ENCODE data around the gene JCAD.

Gene JCAD

GRCh38 chr10:30011956-30012647, 47.3 kb downstream of the JCAD start:
- no peak for DNase-seq
- H3K4ac ChIP-seq (ENCODE audit: low read depth, low read length) = no peak overlapping the region
- no peak overlapping the region for H4K91ac ChIP-seq (ENCODE audit: low read depth, low read length)
- H3K4me3 ChIP-seq (ENCODE audit: low read depth, low read length) = no peak overlapping the region
- no peak overlapping the region for H4K8ac ChIP-seq (ENCODE audit: low read depth, low read length)
- H3K9ac ChIP-seq (ENCODE audit: low read length) = no peak overlapping the region
- H3K79me2 ChIP-seq (ENCODE audit: control insufficient read depth, insufficient read depth, low read length, poor library complexity) = no peaks in the 10 kb centered on the region
- H3K9me3 ChIP-seq (ENCODE audit: insufficient read depth, low read depth, low read length) = no peaks in the 10 kb centered on the region
- no peak overlapping the region for H3K4me2 ChIP-seq (ENCODE audit: low read length)
- H2BK120ac ChIP-seq (ENCODE audit: insufficient read depth, low read length, poor library complexity) = no peak overlapping the region
- no peak overlapping the region for H3K23ac ChIP-seq (ENCODE audit: low read length)
- no peaks in the 10 kb centered on the region for H3K79me1 ChIP-seq (ENCODE audit: low read length)
- no CpG with 5 or more reads among the region's 4 CpGs for WGBS (ENCODE audit: extremely low coverage, insufficient coverage, insufficient read length)
- H3K4me1 ChIP-seq (ENCODE audit: control insufficient read depth in 1 of 2, insufficient read depth in 2 of 2, low read length in 2 of 2) = peaks cover 0 to 4% of the 10 kb centered on the region in 2 experiments
- no peaks in the 10 kb centered on the region for H3K27me3 ChIP-seq (ENCODE audit: insufficient read depth, low read length)
- no peak overlapping the region for H2BK5ac ChIP-seq (ENCODE audit: low read depth, low read length, poor library complexity)
- no peak overlapping the region for H2AK5ac ChIP-seq (ENCODE audit: low read length)
- no peak overlapping the region for H3K14ac ChIP-seq (ENCODE audit: low read length)
- H2BK12ac ChIP-seq (ENCODE audit: low read length) = no peak overlapping the region
- no peak overlapping the region for H2AFZ ChIP-seq (ENCODE audit: insufficient read depth, low read length, poor library complexity)
- H3K18ac ChIP-seq (ENCODE audit: low read length) = no peak overlapping the region
- no peak overlapping the region for H4K12ac ChIP-seq (ENCODE audit: low read depth, low read length)
- H3K27ac ChIP-seq (ENCODE audit: low read depth, low read length) = no peak overlapping the region
- no peaks in the 10 kb centered on the region for H3K36me3 ChIP-seq (ENCODE audit: control insufficient read depth in 1 of 2, insufficient read depth in 2 of 2, low read length in 2 of 2)

GRCh38 chr10:30011396-30011795, 48.0 kb downstream of the JCAD start:
- no peaks in the 10 kb centered on the region for H3K9me3 ChIP-seq (ENCODE audit: insufficient read depth, low read depth, low read length)
- H4K8ac ChIP-seq (ENCODE audit: low read depth, low read length) = no peak overlapping the region
- no peak overlapping the region for H3K14ac ChIP-seq (ENCODE audit: low read length)
- no peak overlapping the region for H2BK120ac ChIP-seq (ENCODE audit: insufficient read depth, low read length, poor library complexity)
- H3K36me3 ChIP-seq (ENCODE audit: control insufficient read depth in 1 of 2, insufficient read depth in 2 of 2, low read length in 2 of 2) = no peaks in the 10 kb centered on the region
- H4K91ac ChIP-seq (ENCODE audit: low read depth, low read length) = no peak overlapping the region
- H3K23ac ChIP-seq (ENCODE audit: low read length) = no peak overlapping the region
- WGBS (ENCODE audit: extremely low coverage, insufficient coverage, insufficient read length) = no CpG with 5 or more reads among the region's 8 CpGs
- no peak overlapping the region for H2AFZ ChIP-seq (ENCODE audit: insufficient read depth, low read length, poor library complexity)
- no peak overlapping the region for H3K27ac ChIP-seq (ENCODE audit: low read depth, low read length)
- H2BK12ac ChIP-seq (ENCODE audit: low read length) = no peak overlapping the region
- H3K4me2 ChIP-seq (ENCODE audit: low read length) = no peak overlapping the region
- no peak overlapping the region for H2BK5ac ChIP-seq (ENCODE audit: low read depth, low read length, poor library complexity)
- H3K4me3 ChIP-seq (ENCODE audit: low read depth, low read length) = no peak overlapping the region
- no peaks in the 10 kb centered on the region for H3K79me1 ChIP-seq (ENCODE audit: low read length)
- H2AK5ac ChIP-seq (ENCODE audit: low read length) = no peak overlapping the region
- no peak overlapping the region for H3K9ac ChIP-seq (ENCODE audit: low read length)
- H3K4ac ChIP-seq (ENCODE audit: low read depth, low read length) = no peak overlapping the region
- H3K79me2 ChIP-seq (ENCODE audit: control insufficient read depth, insufficient read depth, low read length, poor library complexity) = no peaks in the 10 kb centered on the region
- H3K4me1 ChIP-seq (ENCODE audit: control insufficient read depth in 1 of 2, insufficient read depth in 2 of 2, low read length in 2 of 2) = peaks cover 4 to 8% of the 10 kb centered on the region in 2 experiments
- H4K12ac ChIP-seq (ENCODE audit: low read depth, low read length) = no peak overlapping the region
- H3K27me3 ChIP-seq (ENCODE audit: insufficient read depth, low read length) = no peaks in the 10 kb centered on the region
- H3K18ac ChIP-seq (ENCODE audit: low read length) = no peak overlapping the region
- DNase-seq = no peak

DNA sequence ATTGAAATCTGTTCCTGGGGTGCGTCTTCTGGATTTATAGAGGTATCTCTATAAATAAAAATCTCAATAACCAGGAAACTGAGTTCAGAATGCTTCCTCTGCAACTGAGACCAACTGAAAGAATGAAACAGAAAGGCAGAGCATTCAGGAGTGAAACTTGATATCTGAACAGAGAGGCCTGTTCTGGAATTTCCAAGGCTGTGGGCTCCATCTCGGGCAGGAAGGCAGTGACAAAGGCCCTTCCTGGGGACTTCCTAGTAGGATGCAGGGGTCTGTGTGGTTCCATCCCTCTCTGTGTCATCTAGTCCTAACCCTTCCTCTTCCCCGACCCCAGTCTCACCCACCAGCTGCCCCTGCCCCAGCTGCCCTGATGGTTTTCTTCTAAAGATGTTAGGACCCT, 52.0 kb downstream of the JCAD start:
- H3K18ac ChIP-seq (ENCODE audit: low read length) = no peak overlapping the region
- WGBS (ENCODE audit: extremely low coverage, insufficient coverage, insufficient read length) = no CpG with 5 or more reads among the region's 3 CpGs
- no peak overlapping the region for H4K8ac ChIP-seq (ENCODE audit: low read depth, low read length)
- no peak overlapping the region for H4K91ac ChIP-seq (ENCODE audit: low read depth, low read length)
- H4K12ac ChIP-seq (ENCODE audit: low read depth, low read length) = no peak overlapping the region
- DNase-seq = no peak
- no peak overlapping the region for H2BK12ac ChIP-seq (ENCODE audit: low read length)
- H3K14ac ChIP-seq (ENCODE audit: low read length) = no peak overlapping the region
- no peaks in the 10 kb centered on the region for H3K36me3 ChIP-seq (ENCODE audit: control insufficient read depth in 1 of 2, insufficient read depth in 2 of 2, low read length in 2 of 2)
- H3K9me3 ChIP-seq (ENCODE audit: insufficient read depth, low read depth, low read length) = no peaks in the 10 kb centered on the region
- H2BK5ac ChIP-seq (ENCODE audit: low read depth, low read length, poor library complexity) = no peak overlapping the region
- no peak overlapping the region for H3K9ac ChIP-seq (ENCODE audit: low read length)
- no peaks in the 10 kb centered on the region for H3K79me2 ChIP-seq (ENCODE audit: control insufficient read depth, insufficient read depth, low read length, poor library complexity)
- no peak overlapping the region for H3K27ac ChIP-seq (ENCODE audit: low read depth, low read length)
- no peaks in the 10 kb centered on the region for H3K79me1 ChIP-seq (ENCODE audit: low read length)
- no peak overlapping the region for H3K4me3 ChIP-seq (ENCODE audit: low read depth, low read length)
- no peak overlapping the region for H2BK120ac ChIP-seq (ENCODE audit: insufficient read depth, low read length, poor library complexity)
- no peak overlapping the region for H2AFZ ChIP-seq (ENCODE audit: insufficient read depth, low read length, poor library complexity)
- no peak overlapping the region for H3K4me2 ChIP-seq (ENCODE audit: low read length)
- H3K27me3 ChIP-seq (ENCODE audit: insufficient read depth, low read length) = no peaks in the 10 kb centered on the region
- no peak overlapping the region for H3K23ac ChIP-seq (ENCODE audit: low read length)
- no peak overlapping the region for H3K4ac ChIP-seq (ENCODE audit: low read depth, low read length)
- no peak overlapping the region for H2AK5ac ChIP-seq (ENCODE audit: low read length)
- H3K4me1 ChIP-seq (ENCODE audit: control insufficient read depth in 1 of 2, insufficient read depth in 2 of 2, low read length in 2 of 2) = peaks cover 6 to 10% of the 10 kb centered on the region in 2 experiments

DNA sequence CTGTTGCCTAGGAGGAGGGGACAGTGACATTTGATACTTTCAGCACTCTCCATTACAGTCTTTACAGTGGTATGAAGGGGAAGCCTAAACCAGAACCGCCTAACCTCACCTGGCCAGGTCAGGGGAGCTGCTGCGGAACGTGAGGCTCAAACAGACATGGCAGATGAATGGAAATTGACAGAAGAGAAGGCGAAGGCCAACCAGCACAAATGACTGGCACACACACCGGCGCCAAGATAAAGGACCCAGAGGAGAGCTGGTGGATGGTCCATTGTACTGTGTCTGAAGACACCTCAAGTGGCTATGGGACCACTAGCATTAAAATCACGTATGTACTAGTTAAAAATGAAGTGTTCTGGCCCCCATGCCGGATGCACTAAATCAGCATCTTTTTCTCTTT, 53.0 kb downstream of the JCAD start:
- H3K14ac ChIP-seq (ENCODE audit: low read length) = no peak overlapping the region
- H3K18ac ChIP-seq (ENCODE audit: low read length) = no peak overlapping the region
- no peak overlapping the region for H2BK12ac ChIP-seq (ENCODE audit: low read length)
- peaks cover 6 to 10% of the 10 kb centered on the region in 2 experiments for H3K4me1 ChIP-seq (ENCODE audit: control insufficient read depth in 1 of 2, insufficient read depth in 2 of 2, low read length in 2 of 2)
- H3K79me1 ChIP-seq (ENCODE audit: low read length) = no peaks in the 10 kb centered on the region
- no peaks in the 10 kb centered on the region for H3K79me2 ChIP-seq (ENCODE audit: control insufficient read depth, insufficient read depth, low read length, poor library complexity)
- H3K27me3 ChIP-seq (ENCODE audit: insufficient read depth, low read length) = no peaks in the 10 kb centered on the region
- H2BK120ac ChIP-seq (ENCODE audit: insufficient read depth, low read length, poor library complexity) = no peak overlapping the region
- H3K4ac ChIP-seq (ENCODE audit: low read depth, low read length) = no peak overlapping the region
- no peak overlapping the region for H3K4me2 ChIP-seq (ENCODE audit: low read length)
- H3K23ac ChIP-seq (ENCODE audit: low read length) = no peak overlapping the region
- no peak overlapping the region for H3K4me3 ChIP-seq (ENCODE audit: low read depth, low read length)
- no peak overlapping the region for H2BK5ac ChIP-seq (ENCODE audit: low read depth, low read length, poor library complexity)
- no peak overlapping the region for H4K12ac ChIP-seq (ENCODE audit: low read depth, low read length)
- H3K9me3 ChIP-seq (ENCODE audit: insufficient read depth, low read depth, low read length) = no peaks in the 10 kb centered on the region
- no peaks in the 10 kb centered on the region for H3K36me3 ChIP-seq (ENCODE audit: control insufficient read depth in 1 of 2, insufficient read depth in 2 of 2, low read length in 2 of 2)
- no peak overlapping the region for H4K91ac ChIP-seq (ENCODE audit: low read depth, low read length)
- H2AK5ac ChIP-seq (ENCODE audit: low read length) = no peak overlapping the region
- no peak for DNase-seq
- H2AFZ ChIP-seq (ENCODE audit: insufficient read depth, low read length, poor library complexity) = no peak overlapping the region
- WGBS (ENCODE audit: extremely low coverage, insufficient coverage, insufficient read length) = no CpG with 5 or more reads among the region's 8 CpGs
- no peak overlapping the region for H3K27ac ChIP-seq (ENCODE audit: low read depth, low read length)
- H3K9ac ChIP-seq (ENCODE audit: low read length) = no peak overlapping the region
- H4K8ac ChIP-seq (ENCODE audit: low read depth, low read length) = no peak overlapping the region

All from trophoblast cell (in vitro differentiated cells and primary cell).